C4-2B (cell line): ENCODE results near the gene C3.
"Not testable (repeated sequence)": the region's sequence is repeated elsewhere in the genome, so short reads cannot be mapped to it uniquely, and the experiment has no call there.

Experiments
- H3K27ac ChIP-seq: fragments of 450-650 bp; 2 replicates; pipeline ENCODE4 v1.5.1; 2017
- CTCF ChIP-seq: fragments of 450-650 bp; conservative IDR thresholded peaks from 2 replicates; pipeline ENCODE4 v1.5.1; 2017; ENCODE audit warnings: mild to moderate bottlenecking
- ZFX ChIP-seq: fragments of 450-650 bp; IDR thresholded peaks from 2 replicates; pipeline ENCODE4 v1.6.1; 2017

C3 gene

GRCh38 chr19:6765738-6766356 is 45.4 kb upstream of the C3 start:
- H3K27ac ChIP-seq = peak overlapping the region; percentile 20
- TF ChIP-seq ZFX (no peak), CTCF (no peak)

GRCh38 chr19:6762253-6762797 is 41.9 kb upstream of the C3 start:
- not testable (repeated sequence) for H3K27ac ChIP-seq

GRCh38 chr19:6761053-6761676 is 40.7 kb upstream of the C3 start:
- H3K27ac ChIP-seq = no peak overlapping the region
- TF ChIP-seq CTCF (no peak), ZFX (no peak)

DNA sequence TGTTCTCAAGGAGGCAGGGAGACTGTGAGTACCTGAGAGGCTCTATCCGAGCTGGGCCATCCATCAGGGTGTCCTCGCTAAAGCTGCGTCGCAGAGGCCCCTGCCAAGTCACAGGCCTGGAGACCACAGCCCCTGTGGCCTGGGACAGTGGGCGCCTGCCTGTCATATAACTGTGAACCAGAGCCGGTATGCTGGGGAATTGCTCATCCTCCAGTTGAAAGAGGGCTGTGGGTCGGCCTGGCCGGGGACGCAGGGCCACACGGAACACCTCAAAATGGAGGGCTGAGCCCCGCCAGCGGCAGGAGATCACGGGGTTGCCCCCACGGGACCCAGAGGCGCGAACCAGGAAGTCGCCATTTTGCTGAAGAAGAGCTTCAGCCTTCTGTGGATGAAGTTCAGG is 40.2 kb upstream of the C3 start:
- no peak overlapping the region for H3K27ac ChIP-seq
- TF ChIP-seq CTCF = no peak
- TF ChIP-seq ZFX = no peak

- TF ChIP-seq ZFX (no peak), CTCF (no peak)
- no peak overlapping the region for H3K27ac ChIP-seq
Observed at GRCh38 chr19:6754653-6755463, 34.4 kb upstream of the C3 start.

DNA sequence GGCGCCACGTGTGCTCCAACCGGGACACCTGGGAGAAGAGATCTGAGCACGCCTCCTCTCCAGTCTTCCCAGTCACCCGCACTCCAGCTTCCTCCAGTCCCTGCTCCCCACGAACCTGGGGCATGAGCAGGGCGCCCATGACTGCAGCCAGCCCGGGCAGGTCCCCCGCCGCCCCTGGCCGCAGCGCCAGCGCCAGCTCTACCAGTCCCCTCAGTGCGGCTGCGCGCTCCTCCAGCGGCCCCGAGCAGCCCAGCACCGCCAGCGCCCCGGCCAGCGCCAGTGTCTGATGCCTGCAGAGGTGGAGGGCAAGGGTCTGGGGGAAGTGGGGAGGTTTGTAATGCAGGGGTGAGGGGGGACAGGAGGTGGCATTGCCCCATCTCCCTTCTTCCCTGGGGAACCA is 33.7 kb upstream of the C3 start:
- no peak for TF ChIP-seq ZFX
- no peak for TF ChIP-seq CTCF

GRCh38 chr19:6753178-6754031 is 33.0 kb upstream of the C3 start:
- TF ChIP-seq CTCF (no peak), ZFX (no peak)
- H3K27ac ChIP-seq = no peak overlapping the region

More for the DNA sequence above, 33.7 kb upstream of the C3 start:
- no peak overlapping the region for H3K27ac ChIP-seq
